ENCODE measurements around the gene RAB43. TPM values are rescaled to one million over a fixed set of nuclear protein-coding genes. Genes with fewer than 3 reads are reported as not detected.
"Not testable (repeated sequence)": the region's sequence is repeated elsewhere in the genome, so short reads cannot be mapped to it uniquely, and the experiment has no call there.

RAB43 gene
- total and polyA plus RNA-seq, 3 donors from 2014 or later = 12.4 to 28.2 (median 27.2) TPM

- no peak for TF ChIP-seq CTCF (IDR thresholded peaks at IDR 0.05)
- TF ChIP-seq POLR2A (IDR thresholded peaks at IDR 0.05) = no peak
- no peak for DNase-seq
- no peaks in the 10 kb centered on the region for H3K4me1 ChIP-seq
- no peak overlapping the region for H3K4me3 ChIP-seq
- intact Hi-C loops (cut with DNase I; ENCODE audit: low total_unique reads) = no loop called here
- H3K36me3 ChIP-seq (ENCODE audit: low read depth, missing control alignments) = no peaks in the 10 kb centered on the region
- H3K9me3 ChIP-seq = no peaks in the 10 kb centered on the region
- 50 to 63% methylated on average over 1 of the region's 1 CpG for WGBS, 2 donors
- no peaks in the 10 kb centered on the region for H3K27me3 ChIP-seq
- no peak overlapping the region for H3K27ac ChIP-seq
These were observed 18.3 kb upstream of the RAB43 start for GRCh38 chr3:129139911-129140310.

- intact Hi-C loops (cut with DNase I; ENCODE audit: low total_unique reads); H3K27ac ChIP-seq; H3K9me3 ChIP-seq; H3K36me3 ChIP-seq (ENCODE audit: low read depth, missing control alignments); H3K4me3 ChIP-seq; H3K4me1 ChIP-seq; DNase-seq; H3K27me3 ChIP-seq: not testable (repeated sequence)
- WGBS, 2 donors = 92% methylated on average over 10 of the region's 10 CpGs
These were observed 14.7 kb upstream of the RAB43 start for GRCh38 chr3:129136275-129136674.

- no peak overlapping the region for H3K27ac ChIP-seq
- H3K36me3 ChIP-seq (ENCODE audit: low read depth, missing control alignments) = no peaks in the 10 kb centered on the region
- H3K4me3 ChIP-seq = no peak overlapping the region
- TF ChIP-seq POLR2A (IDR thresholded peaks at IDR 0.05) (no peak), CTCF (IDR thresholded peaks at IDR 0.05) (no peak)
- H3K9me3 ChIP-seq = no peaks in the 10 kb centered on the region
- no peak for DNase-seq
- intact Hi-C loops (cut with DNase I; ENCODE audit: low total_unique reads) = no loop called here
- 88 to 92% methylated on average over 5 of the region's 5 CpGs for WGBS, 2 donors
- no peaks in the 10 kb centered on the region for H3K27me3 ChIP-seq
- no peaks in the 10 kb centered on the region for H3K4me1 ChIP-seq
These were observed 10.7 kb upstream of the RAB43 start for GRCh38 chr3:129132097-129132866.

- WGBS, 2 donors = 85 to 93% methylated on average over 2 of the region's 2 CpGs
- Histone ChIP-seq H3K4me1 (no peaks in the 10 kb centered on the region), H3K27me3 (no peaks in the 10 kb centered on the region), H3K27ac (no peak overlapping the region), H3K4me3 (no peak overlapping the region), H3K9me3 (no peaks in the 10 kb centered on the region), H3K36me3 (ENCODE audit: low read depth, missing control alignments) (no peaks in the 10 kb centered on the region)
- no peak for DNase-seq
- intact Hi-C loops (cut with DNase I; ENCODE audit: low total_unique reads) = no loop called here
- TF ChIP-seq CTCF (IDR thresholded peaks at IDR 0.05) = no peak
- TF ChIP-seq POLR2A (IDR thresholded peaks at IDR 0.05) = no peak
These were observed 10.0 kb upstream of the RAB43 start for GRCh38 chr3:129131465-129132088.

GRCh38 chr3:129130291-129130813, 8.7 kb upstream of the RAB43 start:
- Histone ChIP-seq H3K4me1 (no peaks in the 10 kb centered on the region), H3K27ac (no peak overlapping the region), H3K36me3 (ENCODE audit: low read depth, missing control alignments) (no peaks in the 10 kb centered on the region), H3K9me3 (no peaks in the 10 kb centered on the region), H3K27me3 (no peaks in the 10 kb centered on the region), H3K4me3 (no peak overlapping the region)
- WGBS, 2 donors = 85 to 87% methylated on average over 13 of the region's 13 CpGs
- intact Hi-C loops (cut with DNase I; ENCODE audit: low total_unique reads) = no loop called here
- DNase-seq = no peak
- no peak for TF ChIP-seq POLR2A (IDR thresholded peaks at IDR 0.05)
- no peak for TF ChIP-seq CTCF (IDR thresholded peaks at IDR 0.05)

Data from testis (tissue), 3 donors.